Measurements from ENCODE around the gene FSHR. TPM values are rescaled to one million over a fixed set of nuclear protein-coding genes. Genes with fewer than 3 reads are reported as not detected.

FSHR gene
- polyA plus RNA-seq, 1 experiment = not detected

DNA sequence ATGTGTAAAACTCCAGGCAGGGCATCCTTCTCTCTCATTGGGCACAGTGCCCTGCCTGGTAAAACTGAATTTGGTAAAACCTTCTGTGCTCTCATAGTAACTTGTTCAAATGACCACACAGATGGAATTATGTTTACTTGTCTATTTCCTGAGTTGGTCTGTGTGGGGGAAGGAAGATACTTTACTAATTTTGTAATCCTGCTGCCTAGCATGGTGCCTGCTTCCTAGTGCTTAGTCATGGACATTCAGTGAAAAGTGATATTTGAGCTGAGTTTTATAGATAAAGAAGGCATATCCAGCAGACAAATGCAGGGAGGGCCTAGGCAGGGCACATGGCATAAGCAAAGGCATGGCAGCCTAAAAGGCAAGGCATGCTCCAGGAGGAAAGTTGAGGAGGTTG is 199.4 kb downstream of the FSHR start:
- POLR2A ChIA-PET = no interaction called here
- CTCF ChIA-PET = interaction anchor here (1.2 kb wide), 1 partner anchor 9 kb away, joined by 3 read pairs; no protein-coding TSS in a partner anchor
- DNase-seq (ENCODE audit: low read depth) = no peak

DNA sequence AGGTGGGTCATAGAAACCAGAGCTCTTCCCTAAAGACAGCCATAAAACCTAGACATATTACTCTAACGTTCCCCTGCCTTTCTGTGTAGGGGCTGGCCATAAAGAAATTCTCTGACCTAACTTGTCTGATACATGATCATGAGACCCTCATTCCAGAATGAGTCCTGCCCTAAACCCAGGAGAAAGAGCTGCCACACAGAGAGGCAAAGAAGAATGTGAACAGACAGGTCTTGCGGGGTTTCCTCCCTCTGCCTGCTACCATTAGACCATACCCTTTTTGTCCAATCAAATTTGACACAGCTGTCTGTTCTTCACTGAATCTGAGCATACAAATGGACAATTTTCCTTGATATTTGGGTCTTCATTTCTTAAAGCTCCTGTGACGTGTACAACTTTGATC is 200.0 kb downstream of the FSHR start:
- H3K36me3 ChIP-seq (ENCODE audit: control insufficient read depth, insufficient read depth, low read length) = no peaks in the 10 kb centered on the region
- no peak for DNase-seq (ENCODE audit: low read depth)
- ChIA-PET CTCF (interaction anchor here (1.2 kb wide), 1 partner anchor 8 kb away, joined by 3 read pairs; no protein-coding TSS in a partner anchor), POLR2A (no interaction called here)
- no peaks in the 10 kb centered on the region for H3K27me3 ChIP-seq (ENCODE audit: control insufficient read depth, insufficient read depth, low read length)
- no peak for TF ChIP-seq CTCF (IDR thresholded peaks at IDR 0.05; ENCODE audit: insufficient read depth, low read depth, low read length)
- no peak overlapping the region for H3K4me3 ChIP-seq (ENCODE audit: low read depth, low read length)

More for the DNA sequence above, 199.4 kb downstream of the FSHR start:
- no peaks in the 10 kb centered on the region for H3K27me3 ChIP-seq (ENCODE audit: control insufficient read depth, insufficient read depth, low read length)
- H3K4me3 ChIP-seq (ENCODE audit: low read depth, low read length) = no peak overlapping the region
- no peaks in the 10 kb centered on the region for H3K36me3 ChIP-seq (ENCODE audit: control insufficient read depth, insufficient read depth, low read length)
- no peak for TF ChIP-seq CTCF (IDR thresholded peaks at IDR 0.05; ENCODE audit: insufficient read depth, low read depth, low read length)

GRCh38 chr2:48952614-48953013 is 201.7 kb downstream of the FSHR start:
- CTCF ChIA-PET = no interaction called here
- TF ChIP-seq CTCF (IDR thresholded peaks at IDR 0.05; ENCODE audit: insufficient read depth, low read depth, low read length) = no peak
- POLR2A ChIA-PET = no interaction called here
- no peak for DNase-seq (ENCODE audit: low read depth)
- Histone ChIP-seq H3K4me3 (ENCODE audit: low read depth, low read length) (no peak overlapping the region), H3K36me3 (ENCODE audit: control insufficient read depth, insufficient read depth, low read length) (no peaks in the 10 kb centered on the region), H3K27me3 (ENCODE audit: control insufficient read depth, insufficient read depth, low read length) (0 out of 2 replicates have a peak, but pooled peaks cover 2% of the 10 kb centered on the region)

- POLR2A ChIA-PET = no interaction called here
- 0 out of 2 replicates have a peak, but pooled peaks cover 2% of the 10 kb centered on the region for H3K27me3 ChIP-seq (ENCODE audit: control insufficient read depth, insufficient read depth, low read length)
- no peak for TF ChIP-seq CTCF (IDR thresholded peaks at IDR 0.05; ENCODE audit: insufficient read depth, low read depth, low read length)
- H3K36me3 ChIP-seq (ENCODE audit: control insufficient read depth, insufficient read depth, low read length) = no peaks in the 10 kb centered on the region
- no peak overlapping the region for H3K4me3 ChIP-seq (ENCODE audit: low read depth, low read length)
- no peak for DNase-seq (ENCODE audit: low read depth)
- CTCF ChIA-PET = no interaction called here
Measured at GRCh38 chr2:48952143-48952542, 202.2 kb downstream of the FSHR start.

GRCh38 chr2:48948400-48949125 is 205.8 kb downstream of the FSHR start:
- H3K27me3 ChIP-seq (ENCODE audit: control insufficient read depth, insufficient read depth, low read length) = 0 out of 2 replicates have a peak, but pooled peaks cover 2% of the 10 kb centered on the region
- H3K4me3 ChIP-seq (ENCODE audit: low read depth, low read length) = no peak overlapping the region
- no peak for TF ChIP-seq CTCF (IDR thresholded peaks at IDR 0.05; ENCODE audit: insufficient read depth, low read depth, low read length)
- ChIA-PET POLR2A (no interaction called here), CTCF (interaction anchor here (0.6 to 1.4 kb wide), 4 partner anchors 12 to 1454 kb away, joined by 3 to 6 read pairs (median 4); no protein-coding TSS in a partner anchor)
- H3K36me3 ChIP-seq (ENCODE audit: control insufficient read depth, insufficient read depth, low read length) = no peaks in the 10 kb centered on the region
- no peak for DNase-seq (ENCODE audit: low read depth)

Measured in BJ (cell line).